Fibroblast of villous mesenchyme (primary cell): Measurements from ENCODE around the gene VAMP3. TPM values are rescaled to one million over a fixed set of nuclear protein-coding genes. Genes with fewer than 3 reads are reported as not detected.

ENCODE experiments used
- DNase-seq: peaks from one replicate; pipeline ENCODE4 v3.0.0-alpha.2; 2010; ENCODE audit warnings: low read depth
- H3K4me3 ChIP-seq: 2 replicates; pipeline ENCODE4 v1.5.1; 2011; ENCODE audit warnings: low read depth, mild to moderate bottlenecking, low read length
- CTCF ChIP-seq: IDR thresholded peaks from 2 replicates; pipeline ENCODE4 v1.5.1; 2012; ENCODE audit warnings: low read depth, mild to moderate bottlenecking, low read length; ENCODE audit not compliant: insufficient read depth
- total RNA-seq: library from RNA; depleted of rRNA; stranded (reverse); fragments of >200 nt; gene quantifications from 2 replicates; pipeline ENCODE4 v1.2.3, GENCODE V29; 2012

The VAMP3 gene
- total RNA-seq, 1 donor: 138 TPM

GRCh38 chr1:7732331-7732730 lies 38.8 kb upstream of the VAMP3 start:
- DNase-seq: no peak

GRCh38 chr1:7733276-7733675 lies 37.8 kb upstream of the VAMP3 start:
- no peak for TF ChIP-seq CTCF
- DNase-seq: no peak

More at GRCh38 chr1:7732331-7732730, 38.8 kb upstream of the VAMP3 start:
- H3K4me3 ChIP-seq: no peak overlapping the region
- TF ChIP-seq CTCF: no peak

GRCh38 chr1:7738044-7738443 lies 33.1 kb upstream of the VAMP3 start:
- DNase-seq: no peak
- TF ChIP-seq CTCF: no peak
- no peak overlapping the region for H3K4me3 ChIP-seq

More at GRCh38 chr1:7733276-7733675, 37.8 kb upstream of the VAMP3 start:
- no peak overlapping the region for H3K4me3 ChIP-seq

GRCh38 chr1:7743346-7743745 lies 27.8 kb upstream of the VAMP3 start:
- no peak for DNase-seq
- no peak overlapping the region for H3K4me3 ChIP-seq
- TF ChIP-seq CTCF: no peak

- DNase-seq: no peak
- TF ChIP-seq CTCF: no peak
- H3K4me3 ChIP-seq: no peak overlapping the region
Observed at GRCh38 chr1:7744882-7745281, 26.2 kb upstream of the VAMP3 start.

GRCh38 chr1:7745783-7746182 lies 25.3 kb upstream of the VAMP3 start:
- TF ChIP-seq CTCF: no peak
- DNase-seq: no peak
- no peak overlapping the region for H3K4me3 ChIP-seq

- no peak overlapping the region for H3K4me3 ChIP-seq
- TF ChIP-seq CTCF: no peak
- DNase-seq: no peak
Observed at GRCh38 chr1:7747605-7748004, 23.5 kb upstream of the VAMP3 start.
